GM10847 (cell line): ENCODE measurements around the gene PRAC2.

ENCODE experiments used
- POLR2A ChIP-seq: IDR thresholded peaks from 2 replicates; pipeline ENCODE4 v1.6.1; 2011; ENCODE audit not compliant: insufficient read length; ENCODE audit errors: extremely low read depth

The PRAC2 gene

GRCh38 chr17:48722915-48723422 lies at the start of gene PRAC2:
Gene PRAC2 (plus strand): TSS chr17:48723185. CDS start chr17:48724411, 1,226 bp downstream.
- no peak for TF ChIP-seq POLR2A

- TF ChIP-seq POLR2A, result no peak
These were observed 45.9 kb upstream of the PRAC2 start for GRCh38 chr17:48676963-48677558.

GRCh38 chr17:48678141-48678971 lies 44.6 kb upstream of the PRAC2 start:
- no peak for TF ChIP-seq POLR2A

GRCh38 chr17:48679385-48680096 lies 43.4 kb upstream of the PRAC2 start:
- no peak for TF ChIP-seq POLR2A

- no peak for TF ChIP-seq POLR2A
These were observed 41.4 kb upstream of the PRAC2 start for GRCh38 chr17:48681609-48682008.

GRCh38 chr17:48690655-48691054 lies 32.3 kb upstream of the PRAC2 start:
- TF ChIP-seq POLR2A, result no peak

- no peak for TF ChIP-seq POLR2A
These were observed 30.9 kb upstream of the PRAC2 start for GRCh38 chr17:48692049-48692448.

- no peak for TF ChIP-seq POLR2A
These were observed 29.8 kb upstream of the PRAC2 start for GRCh38 chr17:48693178-48693577.

GRCh38 chr17:48701864-48702532 lies 21.0 kb upstream of the PRAC2 start:
- TF ChIP-seq POLR2A, result no peak

- no peak for TF ChIP-seq POLR2A
These were observed 18.4 kb upstream of the PRAC2 start for GRCh38 chr17:48704361-48705248.

- no peak for TF ChIP-seq POLR2A
These were observed 11.9 kb upstream of the PRAC2 start for GRCh38 chr17:48711128-48711527.

GRCh38 chr17:48715496-48716399 lies 7.2 kb upstream of the PRAC2 start:
- TF ChIP-seq POLR2A, result no peak
